ENCODE data around the gene PPP1R9B.

DNA sequence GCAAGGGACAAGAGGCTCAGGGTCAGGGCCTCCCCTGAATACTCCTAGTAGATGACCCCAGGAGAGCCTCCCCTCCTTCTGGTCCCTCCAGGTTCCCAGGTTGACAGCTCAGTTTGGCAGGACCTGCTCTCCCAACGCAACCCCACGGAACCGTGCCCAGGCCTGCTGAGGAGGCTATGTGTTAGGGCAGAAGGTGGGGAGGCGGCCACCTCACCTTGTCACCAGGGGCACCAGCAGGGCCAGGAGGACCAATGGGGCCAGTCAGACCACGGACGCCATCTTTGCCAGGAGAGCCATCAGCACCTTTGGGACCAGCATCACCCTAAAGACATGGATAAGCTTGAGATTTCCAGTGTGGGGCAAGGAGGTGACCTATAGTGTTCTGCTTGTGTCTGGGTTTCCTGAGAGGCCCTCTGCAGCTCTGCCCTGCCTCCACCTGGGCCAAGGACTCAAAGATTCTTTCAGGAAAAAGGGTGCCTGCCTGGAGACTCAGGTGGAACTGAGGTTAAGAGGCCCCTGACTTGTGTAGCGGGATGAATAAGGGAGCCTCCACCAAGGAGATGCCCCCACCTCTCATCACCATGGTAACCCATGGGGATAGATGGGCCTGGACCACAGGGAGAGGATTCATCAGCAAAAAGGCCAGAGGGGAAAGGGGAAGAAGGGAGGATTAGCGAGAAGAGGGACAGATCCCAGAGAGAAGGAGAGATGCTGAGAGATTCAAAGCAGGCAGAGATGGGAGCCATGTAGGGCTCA lies 40.3 kb upstream of the PPP1R9B start:
- TF ChIP-seq, protein P1, sequence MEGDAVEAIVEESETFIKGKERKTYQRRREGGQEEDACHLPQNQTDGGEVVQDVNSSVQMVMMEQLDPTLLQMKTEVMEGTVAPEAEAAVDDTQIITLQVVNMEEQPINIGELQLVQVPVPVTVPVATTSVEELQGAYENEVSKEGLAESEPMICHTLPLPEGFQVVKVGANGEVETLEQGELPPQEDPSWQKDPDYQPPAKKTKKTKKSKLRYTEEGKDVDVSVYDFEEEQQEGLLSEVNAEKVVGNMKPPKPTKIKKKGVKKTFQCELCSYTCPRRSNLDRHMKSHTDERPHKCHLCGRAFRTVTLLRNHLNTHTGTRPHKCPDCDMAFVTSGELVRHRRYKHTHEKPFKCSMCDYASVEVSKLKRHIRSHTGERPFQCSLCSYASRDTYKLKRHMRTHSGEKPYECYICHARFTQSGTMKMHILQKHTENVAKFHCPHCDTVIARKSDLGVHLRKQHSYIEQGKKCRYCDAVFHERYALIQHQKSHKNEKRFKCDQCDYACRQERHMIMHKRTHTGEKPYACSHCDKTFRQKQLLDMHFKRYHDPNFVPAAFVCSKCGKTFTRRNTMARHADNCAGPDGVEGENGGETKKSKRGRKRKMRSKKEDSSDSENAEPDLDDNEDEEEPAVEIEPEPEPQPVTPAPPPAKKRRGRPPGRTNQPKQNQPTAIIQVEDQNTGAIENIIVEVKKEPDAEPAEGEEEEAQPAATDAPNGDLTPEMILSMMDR (IDR thresholded peaks at IDR 0.05; ENCODE audit: insufficient read depth, low read depth, low read length), result no peak
- TF ChIP-seq EZH2 (IDR thresholded peaks at IDR 0.05; ENCODE audit: insufficient read depth, low read length), result no peak

Data from astrocyte (in vitro differentiated cells and primary cell).